ENCODE measurements around the gene EXOSC5.

DNA sequence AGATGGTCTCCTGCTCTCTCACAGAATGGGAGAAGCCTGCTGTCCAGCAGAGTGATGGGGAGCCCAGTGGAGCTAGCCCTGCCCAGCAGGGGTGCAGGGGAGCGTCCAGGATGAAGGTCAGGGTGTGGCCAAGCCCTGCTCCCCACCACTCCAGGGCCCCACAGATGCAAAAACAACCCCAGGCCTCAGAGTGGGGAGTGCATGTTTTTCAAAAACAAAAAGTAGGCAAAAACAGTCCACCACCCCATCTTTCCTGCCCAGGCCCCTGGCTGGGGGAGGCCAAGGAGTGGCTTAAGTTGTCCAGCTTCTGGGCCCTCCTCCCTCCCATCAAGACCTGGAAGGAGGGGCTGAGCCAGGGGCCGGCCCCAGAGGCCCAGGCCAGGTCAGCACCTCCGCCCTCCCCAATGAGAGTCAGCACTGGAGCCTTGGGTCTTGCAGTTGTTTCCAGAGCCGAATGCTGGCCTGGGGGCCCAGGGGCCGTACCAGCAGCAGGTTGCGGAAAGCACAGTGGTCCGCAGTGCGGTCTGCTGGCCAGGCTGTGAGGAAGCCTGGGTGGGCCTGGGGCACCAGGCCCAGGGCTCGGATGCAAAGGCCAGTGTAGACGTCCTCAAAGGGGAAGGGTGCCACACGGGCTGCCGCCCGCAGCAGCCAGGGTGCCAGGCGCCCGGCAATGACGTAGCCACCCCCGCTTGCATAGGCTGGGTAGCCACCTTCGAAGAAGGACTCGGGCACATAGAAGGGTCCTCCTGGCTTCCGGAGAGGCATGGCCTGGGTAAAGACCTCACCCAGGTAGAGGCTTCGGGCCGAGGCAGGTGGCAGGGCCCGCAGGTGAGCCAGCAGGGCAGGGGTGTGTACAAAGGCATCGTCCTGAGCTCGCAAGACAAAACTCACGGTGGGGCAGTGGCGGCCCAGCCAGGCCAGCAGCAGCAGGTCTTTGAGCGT lies 28.3 kb upstream of the EXOSC5 start:
- TF ChIP-seq YY1 (IDR thresholded peaks at IDR 0.05; ENCODE audit: low read depth, low read length) (no peak), EP300 (IDR thresholded peaks at IDR 0.05; ENCODE audit: borderline replicate concordance in 1 of 2, control insufficient read depth in 1 of 2, low read depth in 2 of 2, low read length in 2 of 2) (no peak), TAF1 (IDR thresholded peaks at IDR 0.05; ENCODE audit: borderline replicate concordance, low read depth, low read length) (no peak), CBX5 (IDR thresholded peaks at IDR 0.05; ENCODE audit: low read depth) (no peak), SP1 (IDR thresholded peaks at IDR 0.05; ENCODE audit: low read depth, low read length) (no peak), POLR2A (IDR thresholded peaks at IDR 0.05; ENCODE audit: low read depth, low read length) (no peak), RAD51 (IDR thresholded peaks at IDR 0.05) (no peak), PAX5 (IDR thresholded peaks at IDR 0.05; ENCODE audit: borderline replicate concordance, low read depth, low read length) (no peak)
- TF ChIP-seq, protein P1, sequence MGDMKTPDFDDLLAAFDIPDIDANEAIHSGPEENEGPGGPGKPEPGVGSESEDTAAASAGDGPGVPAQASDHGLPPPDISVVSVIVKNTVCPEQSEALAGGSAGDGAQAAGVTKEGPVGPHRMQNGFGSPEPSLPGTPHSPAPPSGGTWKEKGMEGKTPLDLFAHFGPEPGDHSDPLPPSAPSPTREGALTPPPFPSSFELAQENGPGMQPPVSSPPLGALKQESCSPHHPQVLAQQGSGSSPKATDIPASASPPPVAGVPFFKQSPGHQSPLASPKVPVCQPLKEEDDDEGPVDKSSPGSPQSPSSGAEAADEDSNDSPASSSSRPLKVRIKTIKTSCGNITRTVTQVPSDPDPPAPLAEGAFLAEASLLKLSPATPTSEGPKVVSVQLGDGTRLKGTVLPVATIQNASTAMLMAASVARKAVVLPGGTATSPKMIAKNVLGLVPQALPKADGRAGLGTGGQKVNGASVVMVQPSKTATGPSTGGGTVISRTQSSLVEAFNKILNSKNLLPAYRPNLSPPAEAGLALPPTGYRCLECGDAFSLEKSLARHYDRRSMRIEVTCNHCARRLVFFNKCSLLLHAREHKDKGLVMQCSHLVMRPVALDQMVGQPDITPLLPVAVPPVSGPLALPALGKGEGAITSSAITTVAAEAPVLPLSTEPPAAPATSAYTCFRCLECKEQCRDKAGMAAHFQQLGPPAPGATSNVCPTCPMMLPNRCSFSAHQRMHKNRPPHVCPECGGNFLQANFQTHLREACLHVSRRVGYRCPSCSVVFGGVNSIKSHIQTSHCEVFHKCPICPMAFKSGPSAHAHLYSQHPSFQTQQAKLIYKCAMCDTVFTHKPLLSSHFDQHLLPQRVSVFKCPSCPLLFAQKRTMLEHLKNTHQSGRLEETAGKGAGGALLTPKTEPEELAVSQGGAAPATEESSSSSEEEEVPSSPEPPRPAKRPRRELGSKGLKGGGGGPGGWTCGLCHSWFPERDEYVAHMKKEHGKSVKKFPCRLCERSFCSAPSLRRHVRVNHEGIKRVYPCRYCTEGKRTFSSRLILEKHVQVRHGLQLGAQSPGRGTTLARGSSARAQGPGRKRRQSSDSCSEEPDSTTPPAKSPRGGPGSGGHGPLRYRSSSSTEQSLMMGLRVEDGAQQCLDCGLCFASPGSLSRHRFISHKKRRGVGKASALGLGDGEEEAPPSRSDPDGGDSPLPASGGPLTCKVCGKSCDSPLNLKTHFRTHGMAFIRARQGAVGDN (IDR thresholded peaks at IDR 0.05) = no peak
- TF ChIP-seq, protein P2, sequence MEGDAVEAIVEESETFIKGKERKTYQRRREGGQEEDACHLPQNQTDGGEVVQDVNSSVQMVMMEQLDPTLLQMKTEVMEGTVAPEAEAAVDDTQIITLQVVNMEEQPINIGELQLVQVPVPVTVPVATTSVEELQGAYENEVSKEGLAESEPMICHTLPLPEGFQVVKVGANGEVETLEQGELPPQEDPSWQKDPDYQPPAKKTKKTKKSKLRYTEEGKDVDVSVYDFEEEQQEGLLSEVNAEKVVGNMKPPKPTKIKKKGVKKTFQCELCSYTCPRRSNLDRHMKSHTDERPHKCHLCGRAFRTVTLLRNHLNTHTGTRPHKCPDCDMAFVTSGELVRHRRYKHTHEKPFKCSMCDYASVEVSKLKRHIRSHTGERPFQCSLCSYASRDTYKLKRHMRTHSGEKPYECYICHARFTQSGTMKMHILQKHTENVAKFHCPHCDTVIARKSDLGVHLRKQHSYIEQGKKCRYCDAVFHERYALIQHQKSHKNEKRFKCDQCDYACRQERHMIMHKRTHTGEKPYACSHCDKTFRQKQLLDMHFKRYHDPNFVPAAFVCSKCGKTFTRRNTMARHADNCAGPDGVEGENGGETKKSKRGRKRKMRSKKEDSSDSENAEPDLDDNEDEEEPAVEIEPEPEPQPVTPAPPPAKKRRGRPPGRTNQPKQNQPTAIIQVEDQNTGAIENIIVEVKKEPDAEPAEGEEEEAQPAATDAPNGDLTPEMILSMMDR (IDR thresholded peaks at IDR 0.05 in 2 of 3, conservative IDR thresholded peaks at IDR 0.05 in 1 of 3; ENCODE audit: control insufficient read depth in 2 of 3, extremely low read depth in 1 of 3, insufficient read depth in 1 of 3, low read depth in 3 of 3, low read length in 3 of 3) = no peak

All from GM12878 (cell line).